ENCODE results near the gene KREMEN2. TPM values are rescaled to one million over a fixed set of nuclear protein-coding genes. Genes with fewer than 3 reads are reported as not detected.

The KREMEN2 gene
- total RNA-seq, 1 donor from 2014 or later = 0.04 TPM

GRCh38 chr16:3007957-3008689 lies 44.0 kb downstream of the KREMEN2 start:
- no peak overlapping the region for H3K4me3 ChIP-seq (ENCODE audit: low read depth, low read length)
- TF ChIP-seq, protein P1, sequence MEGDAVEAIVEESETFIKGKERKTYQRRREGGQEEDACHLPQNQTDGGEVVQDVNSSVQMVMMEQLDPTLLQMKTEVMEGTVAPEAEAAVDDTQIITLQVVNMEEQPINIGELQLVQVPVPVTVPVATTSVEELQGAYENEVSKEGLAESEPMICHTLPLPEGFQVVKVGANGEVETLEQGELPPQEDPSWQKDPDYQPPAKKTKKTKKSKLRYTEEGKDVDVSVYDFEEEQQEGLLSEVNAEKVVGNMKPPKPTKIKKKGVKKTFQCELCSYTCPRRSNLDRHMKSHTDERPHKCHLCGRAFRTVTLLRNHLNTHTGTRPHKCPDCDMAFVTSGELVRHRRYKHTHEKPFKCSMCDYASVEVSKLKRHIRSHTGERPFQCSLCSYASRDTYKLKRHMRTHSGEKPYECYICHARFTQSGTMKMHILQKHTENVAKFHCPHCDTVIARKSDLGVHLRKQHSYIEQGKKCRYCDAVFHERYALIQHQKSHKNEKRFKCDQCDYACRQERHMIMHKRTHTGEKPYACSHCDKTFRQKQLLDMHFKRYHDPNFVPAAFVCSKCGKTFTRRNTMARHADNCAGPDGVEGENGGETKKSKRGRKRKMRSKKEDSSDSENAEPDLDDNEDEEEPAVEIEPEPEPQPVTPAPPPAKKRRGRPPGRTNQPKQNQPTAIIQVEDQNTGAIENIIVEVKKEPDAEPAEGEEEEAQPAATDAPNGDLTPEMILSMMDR (IDR thresholded peaks at IDR 0.05; ENCODE audit: insufficient read depth, low read length, poor library complexity, severe bottlenecking) = no peak
- no peaks in the 10 kb centered on the region for H3K36me3 ChIP-seq (ENCODE audit: control insufficient read depth, insufficient read depth, low read length)
- no peak for DNase-seq (ENCODE audit: low read depth)
- peaks cover 15% of the 10 kb centered on the region for H3K27me3 ChIP-seq (ENCODE audit: control insufficient read depth, insufficient read depth, low read length)

GRCh38 chr16:3008690-3009037 lies 44.6 kb downstream of the KREMEN2 start:
- Histone ChIP-seq H3K36me3 (ENCODE audit: control insufficient read depth, insufficient read depth, low read length) (no peaks in the 10 kb centered on the region), H3K27me3 (ENCODE audit: control insufficient read depth, insufficient read depth, low read length) (peaks cover 15% of the 10 kb centered on the region), H3K4me3 (ENCODE audit: low read depth, low read length) (no peak overlapping the region)
- DNase-seq (ENCODE audit: low read depth) = no peak
- TF ChIP-seq, protein P1 (IDR thresholded peaks at IDR 0.05; ENCODE audit: insufficient read depth, low read length, poor library complexity, severe bottlenecking) = no peak

DNA sequence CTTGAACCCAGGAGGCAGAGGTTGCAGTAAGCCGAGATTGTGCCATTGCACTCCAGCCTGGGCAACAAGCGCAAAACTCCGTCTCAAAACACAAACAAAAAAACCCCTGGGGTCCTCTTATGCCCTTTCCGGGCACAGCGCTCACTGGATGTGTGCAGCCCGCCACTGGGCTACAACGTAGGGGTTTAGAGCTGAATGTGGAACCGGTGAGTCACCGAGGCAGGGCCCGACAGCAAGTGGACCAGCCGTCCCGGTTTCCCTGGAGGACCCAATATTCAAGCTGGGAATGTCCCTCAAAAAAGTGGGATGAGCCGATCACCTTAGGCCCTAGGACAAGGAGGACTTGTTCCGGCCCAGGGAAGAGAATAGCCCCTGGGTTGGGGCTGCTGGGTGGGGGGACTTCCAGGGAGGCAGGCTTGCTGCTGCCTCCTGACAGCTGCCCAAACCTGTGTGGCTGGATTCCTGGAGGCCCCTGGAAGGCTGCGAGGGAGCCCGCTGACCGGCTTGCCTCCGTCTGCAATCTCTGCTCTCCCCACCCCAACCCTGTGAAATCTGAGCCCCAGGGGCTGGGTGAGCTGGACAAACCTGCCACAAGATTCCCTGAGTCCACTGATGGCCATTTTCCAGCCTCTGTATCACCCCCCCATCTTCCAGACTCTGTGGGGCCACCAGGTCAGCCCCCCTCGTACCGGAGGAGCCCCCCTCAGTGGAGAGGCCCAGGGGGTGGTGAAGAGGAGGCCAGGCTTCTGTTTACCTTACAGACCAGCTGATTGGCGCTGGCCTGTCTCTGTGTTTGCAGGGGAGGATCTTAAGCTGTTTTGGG lies 45.7 kb downstream of the KREMEN2 start:
- TF ChIP-seq, protein P1 (IDR thresholded peaks at IDR 0.05; ENCODE audit: insufficient read depth, low read length, poor library complexity, severe bottlenecking) = no peak
- no peak for DNase-seq (ENCODE audit: low read depth)
- Histone ChIP-seq H3K36me3 (ENCODE audit: control insufficient read depth, insufficient read depth, low read length) (no peaks in the 10 kb centered on the region), H3K27me3 (ENCODE audit: control insufficient read depth, insufficient read depth, low read length) (peaks cover 14% of the 10 kb centered on the region), H3K4me3 (ENCODE audit: low read depth, low read length) (no peak overlapping the region)

GRCh38 chr16:3010510-3010909 lies 46.4 kb downstream of the KREMEN2 start:
- DNase-seq (ENCODE audit: low read depth) = no peak
- TF ChIP-seq, protein P1 (IDR thresholded peaks at IDR 0.05; ENCODE audit: insufficient read depth, low read length, poor library complexity, severe bottlenecking) = no peak
- no peaks in the 10 kb centered on the region for H3K36me3 ChIP-seq (ENCODE audit: control insufficient read depth, insufficient read depth, low read length)
- H3K4me3 ChIP-seq (ENCODE audit: low read depth, low read length) = no peak overlapping the region
- H3K27me3 ChIP-seq (ENCODE audit: control insufficient read depth, insufficient read depth, low read length) = peaks cover 12% of the 10 kb centered on the region

DNA sequence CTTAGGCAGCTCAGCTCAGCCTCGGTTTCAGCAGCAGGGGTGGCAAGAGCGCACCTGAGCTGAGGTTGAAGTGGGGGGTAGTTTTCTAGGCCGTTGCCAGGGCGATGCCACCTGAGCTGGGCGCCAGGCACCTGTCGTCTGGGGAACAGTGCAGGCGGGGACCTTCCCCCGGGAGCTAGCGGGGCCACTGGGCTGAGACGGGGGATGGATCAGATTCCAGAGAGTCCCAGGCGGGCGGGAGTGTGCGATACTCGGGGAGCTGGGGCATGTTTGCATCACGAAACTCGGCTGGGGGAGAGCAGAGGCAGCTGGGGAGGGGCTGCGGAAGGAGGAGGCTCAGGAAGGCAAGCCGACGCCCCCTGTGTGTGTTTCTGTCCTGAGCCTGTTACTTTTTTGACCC lies 48.2 kb downstream of the KREMEN2 start:
- Histone ChIP-seq H3K27me3 (ENCODE audit: control insufficient read depth, insufficient read depth, low read length) (peaks cover 12% of the 10 kb centered on the region), H3K36me3 (ENCODE audit: control insufficient read depth, insufficient read depth, low read length) (no peaks in the 10 kb centered on the region), H3K4me3 (ENCODE audit: low read depth, low read length) (no peak overlapping the region)
- TF ChIP-seq, protein P1 (IDR thresholded peaks at IDR 0.05; ENCODE audit: insufficient read depth, low read length, poor library complexity, severe bottlenecking) = no peak
- no peak for DNase-seq (ENCODE audit: low read depth)
